GM12878 (cell line): ENCODE results near the gene KPNA4. TPM values are rescaled to one million over a fixed set of nuclear protein-coding genes. Genes with fewer than 3 reads are reported as not detected.

Experiments
- ATAC-seq: fragments of 200-7000 bp; cut with Tn5 transposase; 3 replicates; pipeline ENCODE4 v1.9.1; 2020; ENCODE audit warnings: mild to moderate bottlenecking, moderate library complexity
- BruUV-seq: library from RNA; stranded (reverse); fragments of 400-500 nt; replicated peaks from 2 replicates; lab custom pipeline; 2021; lab: Mats Ljungman, UMichigan
- CTCF ChIA-PET: fragments of 300-600 bp; sonication (Branson Sonifier 250); formaldehyde crosslinking; extraction: SDS; loops from one replicate; lab custom pipeline; 2021; ENCODE audit warnings: inconsistent platforms; lab: Yijun Ruan, JAX
- POLR2A ChIA-PET: fragments of 350-600 bp; formaldehyde crosslinking; extraction: SDS; loops from one replicate; lab custom pipeline; 2021; ENCODE audit warnings: inconsistent platforms; lab: Charles Lee
- RAD21 ChIA-PET: fragments of 300-600 bp; sonication (Branson Sonifier 250); formaldehyde crosslinking; loops from one replicate; lab custom pipeline; 2023; ENCODE audit warnings: antibody characterized with exemption; ENCODE audit not compliant: unreplicated experiment; lab: Charles Lee
- SMC1A ChIA-PET: fragments of 300-600 bp; sonication (Branson Sonifier 250); formaldehyde crosslinking; loops from one replicate; lab custom pipeline; 2023; ENCODE audit not compliant: unreplicated experiment, uncharacterized antibody; lab: Charles Lee
- DNase-seq: peaks from one replicate; pipeline ENCODE4 v3.0.0-alpha.2; 2011; ENCODE audit warnings: low read depth, low spot score
- FAIRE-seq: peaks from 3 replicates; lab custom pipeline; 2011; peaks lifted over from hg19 to GRCh38; lab: Jason Lieb, UNC
- H2AFZ ChIP-seq: 2 replicates; pipeline ENCODE4 v1.6.0; 2011; ENCODE audit warnings: low read depth, low read length, control low read depth; ENCODE audit not compliant: control insufficient read depth
- H3K27ac ChIP-seq: 2 replicates; pipeline ENCODE4 v1.5.1; 2011; ENCODE audit warnings: control low read depth; ENCODE audit not compliant: control insufficient read depth, insufficient read depth
- H3K27me3 ChIP-seq, 2 experiments: replicated peaks in 1 of 2; 2 replicates each; pipeline versions ENCODE4 v1.6.0 to v1.6.1; 2011; ENCODE audit warnings: low read length in 1 of 2; ENCODE audit not compliant: control insufficient read depth in 2 of 2, insufficient read depth in 2 of 2
- H3K36me3 ChIP-seq, 2 experiments: 2 replicates each; pipeline ENCODE4 v1.5.1; 2011; ENCODE audit warnings: low read length in 1 of 2; ENCODE audit not compliant: control insufficient read depth in 2 of 2, insufficient read depth in 2 of 2
- H3K4me1 ChIP-seq: 2 replicates; pipeline ENCODE4 v1.6.1; 2011; ENCODE audit warnings: mild to moderate bottlenecking, low read length, moderate library complexity, mixed read lengths; ENCODE audit not compliant: control insufficient read depth, insufficient read depth
- H3K4me2 ChIP-seq: 2 replicates; pipeline ENCODE4 v1.6.0; 2011; ENCODE audit warnings: control low read depth; ENCODE audit not compliant: control insufficient read depth, insufficient read depth
- H3K4me3 ChIP-seq: fragments of 200-600 bp; sonication (generic); 2 replicates; pipeline ENCODE4 v1.5.1; 2016
- H3K79me2 ChIP-seq: 2 replicates; pipeline ENCODE4 v1.6.0; 2011; ENCODE audit warnings: low read length; ENCODE audit not compliant: control insufficient read depth, insufficient read depth
- H3K9ac ChIP-seq: 2 replicates; pipeline ENCODE4 v1.8.0; 2011; ENCODE audit warnings: low read length, control low read depth, mixed read lengths; ENCODE audit not compliant: control insufficient read depth, insufficient read depth
- H3K9me3 ChIP-seq: replicated peaks from 3 replicates; pipeline ENCODE4 v1.5.1; 2011; ENCODE audit warnings: mild to moderate bottlenecking, low read length; ENCODE audit not compliant: control insufficient read depth, insufficient read depth
- H4K20me1 ChIP-seq: 2 replicates; pipeline ENCODE4 v1.6.0; 2011; ENCODE audit not compliant: control insufficient read depth, insufficient read depth
- ATF2 ChIP-seq: IDR thresholded peaks from 2 replicates; pipeline ENCODE4 v1.6.1; 2012; ENCODE audit warnings: low read length, inconsistent platforms
- BRCA1 ChIP-seq: IDR thresholded peaks from 2 replicates; pipeline ENCODE4 v1.6.1; 2011; ENCODE audit warnings: low read depth, low read length, improper control_type of control experiment
- CEBPZ ChIP-seq: fragments of 150-350 bp; IDR thresholded peaks from 2 replicates; pipeline ENCODE4 v1.6.1; 2016; ENCODE audit warnings: low read depth, low read length
- CHD4 ChIP-seq: fragments of 200-600 bp; sonication (generic); IDR thresholded peaks from 2 replicates; pipeline ENCODE4 v1.6.1; 2016; ENCODE audit warnings: mild to moderate bottlenecking
- EP300 ChIP-seq, 2 experiments: fragments of 150-350 bp in 1 of 2; IDR thresholded peaks; 2 replicates each; pipeline ENCODE4 v1.6.1; 2011 to 2012; ENCODE audit warnings: low read depth in 2 of 2, low read length in 2 of 2, borderline replicate concordance in 1 of 2, improper control_type of control experiment in 1 of 2, inconsistent platforms in 1 of 2; ENCODE audit not compliant: control insufficient read depth in 1 of 2
- IRF3 ChIP-seq: fragments of 450-650 bp; IDR thresholded peaks from 2 replicates; pipeline ENCODE4 v1.6.1; 2014; ENCODE audit warnings: mild to moderate bottlenecking
- MTA3 ChIP-seq: IDR thresholded peaks from 2 replicates; pipeline ENCODE4 v1.6.1; 2012; ENCODE audit warnings: low read length, inconsistent platforms, borderline replicate concordance
- NFXL1 ChIP-seq: fragments of 450-650 bp; IDR thresholded peaks from 2 replicates; pipeline ENCODE4 v1.6.1; 2017; ENCODE audit warnings: antibody characterized with exemption, mild to moderate bottlenecking, borderline replicate concordance
- NFYA ChIP-seq: IDR thresholded peaks from 2 replicates; pipeline ENCODE4 v1.6.1; 2011; ENCODE audit warnings: low read depth, mild to moderate bottlenecking, low read length, improper control_type of control experiment, borderline replicate concordance
- PAX5 ChIP-seq: IDR thresholded peaks from 2 replicates; pipeline ENCODE4 v1.6.1; 2011; ENCODE audit warnings: low read depth, low read length, borderline replicate concordance
- POLR2A ChIP-seq: IDR thresholded peaks from 2 replicates; pipeline ENCODE4 v1.6.1; 2011; ENCODE audit warnings: low read depth, mild to moderate bottlenecking, low read length
- RAD51 ChIP-seq: fragments of 450-650 bp; IDR thresholded peaks from 2 replicates; pipeline ENCODE4 v1.6.1; 2016; ENCODE audit warnings: moderate library complexity, mild to moderate bottlenecking, inconsistent platforms
- RFX5 ChIP-seq: IDR thresholded peaks from 2 replicates; pipeline ENCODE4 v1.6.1; 2011; ENCODE audit warnings: low read depth, low read length, improper control_type of control experiment
- SREBF1 ChIP-seq: IDR thresholded peaks from 2 replicates; pipeline ENCODE4 v1.6.1; 2012; ENCODE audit warnings: mild to moderate bottlenecking, low read length
- ZBED1 ChIP-seq: IDR thresholded peaks from 2 replicates; pipeline ENCODE4 v1.6.1; 2016; ENCODE audit warnings: borderline replicate concordance
- WGBS: methylation state at CpG from one replicate; pipeline ENCODE4 v1.1.6; 2016; ENCODE audit warnings: low lambda C conversion rate; ENCODE audit not compliant: insufficient replicate concordance, insufficient coverage; ENCODE audit errors: missing lambda C conversion rate; 5-methylcytosine and 5-hydroxymethylcytosine counted together
- in situ Hi-C: fragments of 300-500 bp; cut with MboI; formaldehyde crosslinking; loops from 9 replicates; pipeline ENCODE4 v1.14.3; 2018; ENCODE audit warnings: mixed read lengths
- intact Hi-C: fragments of 100-400 bp; cut with micrococcal nuclease; formaldehyde crosslinking; loops from one replicate; pipeline ENCODE4 v1.14.2; 2022; ENCODE audit not compliant: unreplicated experiment
- polyA plus RNA-seq, 11 experiments: library from polyadenylated mRNA; depleted of rRNA in 4 of 11; unstranded in 6 of 11; stranded (reverse) in 5 of 11; fragments of >200 nt; fragmentation: Nextera tagmentation in 4 of 11; fragmentation: Illumina TruSeq in 1 of 11; extraction: Ambion mirVana in 4 of 11; extraction: Trizol in 1 of 11; gene quantifications; 1 replicate in 1 of 11; 2 replicates in 10 of 11; pipeline versions ENCODE4 v1.2.1 to v1.2.3, GENCODE V29; 2011 to 2016; ENCODE audit warnings: inconsistent platforms in 2 of 11, missing spikeins in 2 of 11, low read depth in 1 of 11
- total RNA-seq, 4 experiments: library from RNA; depleted of rRNA in 3 of 4; stranded (reverse); fragments of >200 nt in 3 of 4; fragmentation: Illumina TruSeq in 1 of 4; extraction: Trizol in 1 of 4; gene quantifications; 2 replicates each; pipeline versions ENCODE4 v1.2.1 to v1.2.3, GENCODE V29; 2013 to 2021

Gene KPNA4
- total and polyA plus RNA-seq, 10 of the 15 experiments (the other 5 are each of a cell fraction or from before 2014, with no cell fraction given): 9.9 to 40.6 (median 18.1) TPM

- WGBS: 58% methylated on average over 4 of the region's 4 CpGs
- Histone ChIP-seq H2AFZ (no peak overlapping the region), H3K9ac (no peak overlapping the region), H3K9me3 (no peaks in the 10 kb centered on the region; the same call in 1 of the 3 replicates), H3K27me3 (no peaks in the 10 kb centered on the region), H3K4me2 (no peak overlapping the region), H3K4me3 (no peak overlapping the region), H3K79me2 (peaks cover 36% of the 10 kb centered on the region), H3K36me3 (peaks cover 0 to 2% of the 10 kb centered on the region in 2 experiments; a peak in 1 of 4 replicates), H3K27ac (no peak overlapping the region), H4K20me1 (no peaks in the 10 kb centered on the region), H3K4me1 (peaks cover 6% of the 10 kb centered on the region)
- ChIA-PET CTCF (interaction anchor here (0.9 to 2.8 kb wide), 5 partner anchors 12 to 50 kb away, joined by 3 to 9 read pairs (median 5); no protein-coding TSS in a partner anchor), SMC1A (interaction anchor here (1.3 to 7.7 kb wide), 2 partner anchors 34 to 40 kb away, joined by 6 to 73 read pairs; no protein-coding TSS in a partner anchor), POLR2A (interaction anchor here (0.6 to 1.6 kb wide), 4 partner anchors 11 to 486 kb away, joined by 3 to 5 read pairs (median 3); partner anchors contain the start of gene SMC4), RAD21 (interaction anchor here (0.6 to 1.6 kb wide), 5 partner anchors 8 to 418 kb away, joined by 3 to 5 read pairs (median 3); no protein-coding TSS in a partner anchor)
- no TSS peak for BruUV-seq
- no peak for FAIRE-seq
- in situ Hi-C loops (no loop called here), intact Hi-C loops (no loop called here)
- TF ChIP-seq NFYA (no peak), IRF3 (no peak), MTA3 (no peak), RAD51 (no peak), CEBPZ (no peak), PAX5 (no peak), CHD4 (no peak), NFXL1 (no peak), ATF2 (no peak), SREBF1 (no peak), EP300 (IDR thresholded peaks at IDR 0.05; ENCODE audit: borderline replicate concordance in 1 of 2, control insufficient read depth in 1 of 2, low read depth in 2 of 2, low read length in 2 of 2) (no peak), BRCA1 (no peak), POLR2A (no peak), RFX5 (no peak), ZBED1 (no peak)
- no peak for ATAC-seq
- DNase-seq: no peak
Observed at GRCh38 chr3:160451602-160452001, 113.8 kb downstream of the KPNA4 start.
